ENCODE results near the gene SYAP1. TPM values are rescaled to one million over a fixed set of nuclear protein-coding genes. Genes with fewer than 3 reads are reported as not detected.
"Not testable (repeated sequence)": the region's sequence is repeated elsewhere in the genome, so short reads cannot be mapped to it uniquely, and the experiment has no call there.

SYAP1 gene
- polyA plus RNA-seq, 4 donors: 31.6 to 34.4 (median 33.7) TPM

DNA sequence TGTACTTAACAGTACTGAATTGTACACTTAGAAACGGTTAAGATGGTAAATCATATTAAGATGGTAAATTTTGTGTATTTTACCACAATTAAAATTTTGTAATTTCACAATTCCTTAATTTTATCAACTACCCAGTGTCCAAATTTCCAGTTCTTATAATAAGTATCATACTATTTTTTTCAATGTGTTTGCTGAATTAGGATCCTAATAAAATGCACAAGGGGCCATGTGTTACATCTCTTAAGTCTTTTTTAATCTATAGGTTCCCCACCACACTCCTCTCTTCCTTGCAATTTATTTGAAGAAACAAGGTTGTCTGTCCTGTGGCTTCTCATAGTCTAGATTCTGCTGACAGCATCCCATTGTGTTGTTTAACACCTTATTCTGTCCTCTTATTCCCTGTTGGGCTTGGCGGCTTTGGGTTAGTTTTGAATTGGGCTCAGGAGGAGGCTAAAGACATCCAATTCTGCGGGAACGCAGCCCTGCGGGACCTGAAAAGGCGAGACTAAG is 533 bp upstream of the SYAP1 start:
- DNase-seq (ENCODE audit: low read depth in 4 of 4, low spot score in 3 of 4): no peak

GRCh38 chrX:16722481-16722880 is 3.1 kb downstream of the SYAP1 start:
- DNase-seq (ENCODE audit: low read depth in 4 of 4, low spot score in 3 of 4): no peak

DNA sequence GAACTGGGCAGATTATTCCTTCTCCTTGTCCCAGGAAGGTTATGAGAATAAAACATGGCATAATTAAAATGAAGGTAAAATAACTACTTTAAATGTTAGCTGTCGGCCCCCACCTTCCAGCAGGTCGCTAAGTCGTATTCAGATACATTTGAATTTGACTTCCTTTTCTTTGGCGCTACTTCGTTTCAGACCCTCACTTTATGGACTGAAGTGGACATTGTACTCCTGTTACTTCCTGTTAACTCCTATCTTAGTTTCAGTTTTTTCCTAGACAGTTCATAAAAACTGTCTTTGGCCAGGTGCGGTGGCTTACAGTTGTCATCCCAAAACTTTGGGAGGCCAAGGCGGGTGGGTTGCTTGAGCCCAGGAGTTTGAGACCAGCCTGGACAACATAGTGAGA is 5.7 kb downstream of the SYAP1 start:
- DNase-seq (ENCODE audit: low read depth in 4 of 4, low spot score in 3 of 4): no peak

DNA sequence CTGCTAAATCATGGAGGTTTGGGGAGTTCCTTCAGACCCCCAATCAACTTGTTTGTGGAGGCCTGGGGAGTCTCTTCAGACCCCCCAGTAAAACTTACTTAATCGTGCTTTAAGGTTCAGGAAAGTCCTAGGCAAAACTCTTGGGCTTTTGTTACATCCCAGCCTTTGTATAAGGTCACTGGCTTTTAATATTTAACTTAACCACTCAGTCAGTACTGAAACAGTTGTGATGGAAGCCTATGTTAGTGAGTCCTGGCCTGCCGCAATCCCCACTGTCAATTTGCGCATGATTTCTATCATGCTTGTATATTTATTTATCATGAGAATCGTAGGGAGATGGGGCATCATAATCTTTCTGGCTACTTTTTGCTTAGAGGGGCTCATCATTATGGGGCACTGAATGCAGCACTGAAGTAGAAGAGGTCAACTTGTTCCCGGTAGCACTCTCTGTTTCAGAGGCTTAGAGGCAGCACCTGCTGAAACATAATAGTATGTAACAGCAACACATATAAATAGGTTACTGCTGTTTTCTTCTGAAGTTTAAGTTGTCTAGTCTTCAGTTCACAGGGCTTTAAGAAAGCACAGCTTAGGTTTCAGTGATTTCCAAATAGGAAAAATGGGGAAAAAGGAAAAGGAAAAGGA is 7.1 kb downstream of the SYAP1 start:
- DNase-seq (ENCODE audit: low read depth in 4 of 4, low spot score in 3 of 4): not testable (repeated sequence)

GRCh38 chrX:16727637-16728036 is 8.2 kb downstream of the SYAP1 start:
- DNase-seq (ENCODE audit: low read depth in 4 of 4, low spot score in 3 of 4): no peak

- no peak for DNase-seq (ENCODE audit: low read depth in 4 of 4, low spot score in 3 of 4)
Observed at GRCh38 chrX:16730450-16730849, 11.0 kb downstream of the SYAP1 start.

- DNase-seq (ENCODE audit: low read depth in 4 of 4, low spot score in 3 of 4): no peak
Observed at GRCh38 chrX:16733013-16733412, 13.6 kb downstream of the SYAP1 start.

DNA sequence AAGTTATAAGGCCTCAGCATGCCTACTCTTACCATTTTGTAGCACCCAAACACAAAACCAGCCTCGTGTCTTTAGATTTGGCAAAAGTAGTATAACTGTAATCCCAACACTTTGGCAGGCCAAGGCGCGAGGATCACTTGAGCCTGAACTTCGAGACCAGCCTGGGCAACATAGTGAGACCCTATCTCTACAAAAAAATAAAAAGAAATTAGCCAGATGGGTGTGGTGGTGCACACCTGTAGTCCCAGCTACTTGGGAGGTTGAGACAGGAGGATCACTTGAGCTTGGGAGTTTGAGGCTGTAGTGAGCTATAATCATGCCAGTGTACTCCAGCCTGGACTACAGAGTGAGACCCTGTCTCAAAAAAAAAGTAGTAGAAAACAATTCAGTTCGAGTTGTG is 17.6 kb downstream of the SYAP1 start:
- DNase-seq (ENCODE audit: low read depth in 4 of 4, low spot score in 3 of 4): no peak

DNA sequence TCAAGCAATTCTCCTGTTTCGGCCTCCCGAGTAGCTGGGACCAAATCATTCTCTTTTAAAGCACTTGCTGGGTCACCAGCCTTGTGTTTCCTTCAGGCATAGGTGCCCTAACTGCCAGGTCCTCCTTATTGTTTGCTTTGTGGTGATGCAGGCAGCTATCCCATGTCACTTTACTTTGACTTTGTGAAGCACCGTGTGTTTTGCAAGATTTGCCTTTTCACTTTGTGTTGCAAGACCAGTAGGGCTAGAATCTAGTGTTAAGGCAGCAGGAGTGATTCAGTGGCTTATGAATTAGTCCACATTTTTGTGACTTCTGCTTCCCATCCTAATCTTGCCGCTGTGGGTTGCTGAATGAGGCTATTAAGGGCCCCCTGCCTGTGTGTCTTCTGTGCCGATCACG is 20.2 kb downstream of the SYAP1 start:
- no peak for DNase-seq (ENCODE audit: low read depth in 4 of 4, low spot score in 3 of 4)

DNA sequence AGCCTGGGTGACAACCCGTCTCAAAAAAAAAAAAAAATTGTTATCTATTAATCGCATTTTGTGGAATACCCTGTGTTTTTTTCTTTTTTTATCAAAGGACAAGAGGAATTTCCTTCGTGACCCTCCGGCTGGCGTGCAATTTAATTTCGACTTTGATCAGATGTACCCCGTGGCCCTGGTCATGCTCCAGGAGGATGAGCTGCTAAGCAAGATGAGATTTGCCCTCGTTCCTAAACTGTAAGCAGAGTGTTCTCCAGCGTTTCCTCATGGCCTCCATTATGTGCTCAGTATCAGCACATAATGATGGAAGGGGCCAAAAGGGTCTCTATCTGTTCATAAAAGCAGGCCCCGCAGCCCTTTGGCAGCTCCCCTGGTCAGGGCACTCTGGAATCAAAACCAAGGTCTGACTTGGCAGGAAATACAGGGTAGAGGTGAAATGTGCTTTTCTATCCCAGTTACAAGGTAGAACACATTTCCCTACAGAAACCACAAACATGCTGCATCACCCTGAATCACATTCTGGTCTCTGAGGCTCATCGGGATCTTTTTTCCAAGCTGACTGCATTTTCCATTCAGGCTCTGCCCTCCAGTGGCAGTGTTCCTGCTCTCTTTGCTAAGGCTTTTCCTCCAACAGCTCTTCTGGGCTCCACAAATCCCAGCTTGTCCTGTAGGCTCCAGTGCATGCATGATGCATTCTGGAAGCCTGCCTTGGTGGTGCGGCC is 24.4 kb downstream of the SYAP1 start:
- no peak for DNase-seq (ENCODE audit: low read depth in 4 of 4, low spot score in 3 of 4)

DNA sequence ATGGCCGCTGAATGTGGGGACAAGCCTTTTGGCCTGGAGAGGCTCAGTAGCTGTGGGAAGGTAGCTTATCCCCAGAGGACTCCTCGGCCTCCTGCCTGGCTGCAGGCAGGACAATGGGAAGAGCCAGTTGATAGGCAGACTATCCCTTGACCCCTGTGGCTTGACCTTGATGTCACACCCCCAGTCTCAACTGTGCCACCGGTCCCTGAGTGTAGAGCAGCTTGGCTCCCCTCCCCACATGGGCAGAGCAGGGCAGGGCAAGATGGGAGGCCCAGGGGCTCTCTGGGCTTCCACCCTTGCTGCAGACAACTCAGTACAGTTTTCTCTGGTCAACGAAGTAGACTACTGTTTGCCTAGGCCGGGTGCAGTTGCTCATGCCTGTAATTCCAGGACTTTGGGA is 25.7 kb downstream of the SYAP1 start:
- no peak for DNase-seq (ENCODE audit: low read depth in 4 of 4, low spot score in 3 of 4)

- no peak for DNase-seq (ENCODE audit: low read depth in 4 of 4, low spot score in 3 of 4)
Observed at GRCh38 chrX:16745659-16746058, 26.2 kb downstream of the SYAP1 start.

- no peak for DNase-seq (ENCODE audit: low read depth in 4 of 4, low spot score in 3 of 4)
Observed at GRCh38 chrX:16748425-16748824, 29.0 kb downstream of the SYAP1 start.

GRCh38 chrX:16750136-16750535 is 30.7 kb downstream of the SYAP1 start:
- no peak for DNase-seq (ENCODE audit: low read depth in 4 of 4, low spot score in 3 of 4)

DNA sequence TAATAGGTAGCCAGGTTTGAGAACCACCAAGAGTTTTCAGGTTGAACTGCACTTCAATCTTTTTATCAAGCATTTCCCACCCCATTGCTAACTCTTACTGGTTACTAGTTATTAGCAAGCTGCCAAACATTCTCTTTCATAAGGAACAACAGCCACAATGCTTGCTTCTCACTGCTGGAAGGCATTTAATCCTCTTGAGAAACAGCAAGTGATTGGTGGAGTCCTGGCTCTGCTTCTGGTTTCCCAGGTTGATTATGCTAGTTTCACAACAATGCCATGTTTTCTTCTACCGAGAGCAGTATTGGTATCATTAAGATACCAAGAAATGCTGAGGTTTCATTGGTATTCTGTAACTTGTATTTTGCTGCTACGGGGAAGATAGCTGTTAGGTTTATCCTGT is 34.6 kb downstream of the SYAP1 start:
- no peak for DNase-seq (ENCODE audit: low read depth in 4 of 4, low spot score in 3 of 4)

DNA sequence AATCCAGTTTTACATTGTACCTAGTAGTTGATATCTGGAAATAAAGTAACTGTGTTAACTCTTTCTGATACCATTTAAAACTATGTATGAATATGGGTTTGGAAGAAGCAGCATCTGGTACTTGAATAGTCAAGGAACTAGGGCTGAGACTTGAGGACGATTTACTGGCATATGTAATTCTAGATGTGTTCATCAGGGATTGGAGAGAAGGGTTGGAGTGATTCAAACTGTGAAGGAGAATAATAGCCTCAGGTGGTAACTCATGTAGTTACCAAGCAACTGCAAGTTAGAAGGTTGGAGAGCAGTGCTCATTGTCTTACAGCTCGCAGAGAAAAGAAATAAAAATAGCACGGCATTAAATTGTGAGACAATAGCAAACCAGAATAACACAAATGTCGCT is 37.3 kb downstream of the SYAP1 start:
- no peak for DNase-seq (ENCODE audit: low read depth in 4 of 4, low spot score in 3 of 4)

DNA sequence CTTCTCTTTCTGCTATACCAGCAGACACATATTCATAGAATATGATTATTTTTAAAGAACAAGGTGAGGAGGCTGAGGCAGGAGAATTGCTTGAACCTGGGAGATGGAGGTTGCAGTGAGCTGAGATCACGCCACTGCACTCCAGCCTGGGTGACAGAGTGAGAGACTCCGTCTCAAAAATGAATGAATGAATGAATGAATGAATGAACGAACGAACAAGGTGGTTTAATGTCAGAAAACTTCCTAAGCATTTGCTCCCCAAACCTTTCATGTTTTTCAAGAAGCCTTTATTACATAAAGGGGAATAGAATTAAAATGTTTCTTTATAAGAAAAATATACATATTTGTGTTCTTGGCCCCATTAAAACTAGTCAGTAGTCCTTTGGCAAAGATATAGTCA is 42.1 kb downstream of the SYAP1 start:
- not testable (repeated sequence) for DNase-seq (ENCODE audit: low read depth in 4 of 4, low spot score in 3 of 4)

- no peak for DNase-seq (ENCODE audit: low read depth in 4 of 4, low spot score in 3 of 4)
Observed at GRCh38 chrX:16762579-16762978, 43.2 kb downstream of the SYAP1 start.

GRCh38 chrX:16765594-16765993 is 46.2 kb downstream of the SYAP1 start:
- DNase-seq (ENCODE audit: low read depth in 4 of 4, low spot score in 3 of 4): no peak

DNA sequence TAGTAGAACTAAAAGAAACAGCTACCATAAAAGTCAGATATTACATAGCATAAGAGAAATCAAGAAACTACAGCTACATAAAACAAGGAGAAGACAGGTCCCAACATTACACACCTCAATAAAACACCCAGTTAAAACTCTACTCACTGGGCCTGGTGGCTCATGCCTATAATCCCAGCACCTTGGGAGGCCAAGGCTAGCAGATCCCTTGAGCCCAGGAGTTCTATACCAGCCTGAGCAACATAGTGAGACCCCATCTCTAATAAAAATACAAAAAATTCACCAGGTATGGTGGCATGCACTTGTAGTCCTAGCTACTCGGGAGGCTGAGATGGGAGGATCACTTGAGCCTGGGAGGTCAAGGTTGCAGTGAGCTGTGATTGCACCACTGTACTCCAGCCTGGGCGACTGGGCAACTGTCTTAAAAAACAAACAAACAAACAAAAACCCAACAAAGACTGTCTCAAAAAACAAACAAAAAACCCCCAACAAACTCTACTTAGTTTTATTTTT is 51.6 kb downstream of the SYAP1 start:
- no peak for DNase-seq (ENCODE audit: low read depth in 4 of 4, low spot score in 3 of 4)

- peak in 1 of 4 donors; percentile 28 for DNase-seq (ENCODE audit: low read depth in 4 of 4, low spot score in 3 of 4)
Observed at GRCh38 chrX:16771483-16772398, 52.3 kb downstream of the SYAP1 start.

Data from right renal pelvis (tissue), 4 donors.